ENCODE measurements around the gene DTNB.

- no peak for TF ChIP-seq POLR2A (IDR thresholded peaks at IDR 0.05)
- no peak for TF ChIP-seq CTCF (IDR thresholded peaks at IDR 0.05)
- TF ChIP-seq EP300 (IDR thresholded peaks at IDR 0.05) = no peak
These were observed 314.5 kb downstream of the DTNB start for GRCh38 chr2:25358836-25359235.

Data from ovary (tissue), 3 donors.